ENCODE results near the gene PPP1R12B. TPM values are rescaled to one million over a fixed set of nuclear protein-coding genes. Genes with fewer than 3 reads are reported as not detected.
"Not testable (repeated sequence)": the region's sequence is repeated elsewhere in the genome, so short reads cannot be mapped to it uniquely, and the experiment has no call there.

PPP1R12B gene
- total RNA-seq, 1 donor from 2014 or later: 31.2 TPM

- no peaks in the 10 kb centered on the region for H3K9me3 Mint-ChIP-seq
- no peak for DNase-seq (ENCODE audit: extremely low spot score, unreplicated experiment)
- H3K27ac Mint-ChIP-seq: no peak overlapping the region
- H3K4me1 Mint-ChIP-seq (ENCODE audit: unreplicated experiment): peaks cover 7% of the 10 kb centered on the region
- no peak overlapping the region for H3K4me3 Mint-ChIP-seq
- H3K27me3 Mint-ChIP-seq: no peaks in the 10 kb centered on the region
- TF ChIP-seq CTCF (conservative IDR thresholded peaks at IDR 0.05): peak; percentile 4
- H3K36me3 Mint-ChIP-seq: peaks cover 19% of the 10 kb centered on the region
These were observed 252.0 kb downstream of the PPP1R12B start for GRCh38 chr1:202600432-202601041.

- Mint-ChIP-seq H3K4me3 (no peak overlapping the region), H3K36me3 (peaks cover 12% of the 10 kb centered on the region), H3K4me1 (ENCODE audit: unreplicated experiment) (peaks cover 7% of the 10 kb centered on the region), H3K9me3 (no peaks in the 10 kb centered on the region), H3K27ac (no peak overlapping the region), H3K27me3 (no peaks in the 10 kb centered on the region)
- TF ChIP-seq CTCF (conservative IDR thresholded peaks at IDR 0.05): no peak
- DNase-seq (ENCODE audit: extremely low spot score, unreplicated experiment): no peak
These were observed 254.9 kb downstream of the PPP1R12B start for GRCh38 chr1:202603435-202603834.

- H3K27ac Mint-ChIP-seq: no peak overlapping the region
- peaks cover 7% of the 10 kb centered on the region for H3K4me1 Mint-ChIP-seq (ENCODE audit: unreplicated experiment)
- no peak for TF ChIP-seq CTCF (conservative IDR thresholded peaks at IDR 0.05)
- no peak overlapping the region for H3K4me3 Mint-ChIP-seq
- H3K9me3 Mint-ChIP-seq: no peaks in the 10 kb centered on the region
- peaks cover 12% of the 10 kb centered on the region for H3K36me3 Mint-ChIP-seq
- DNase-seq (ENCODE audit: extremely low spot score, unreplicated experiment): no peak
- H3K27me3 Mint-ChIP-seq: no peaks in the 10 kb centered on the region
These were observed 257.0 kb downstream of the PPP1R12B start for GRCh38 chr1:202605515-202605914.

- H3K36me3 Mint-ChIP-seq; DNase-seq (ENCODE audit: extremely low spot score, unreplicated experiment); H3K9me3 Mint-ChIP-seq; H3K27me3 Mint-ChIP-seq; H3K27ac Mint-ChIP-seq; H3K4me3 Mint-ChIP-seq: not testable (repeated sequence)
- H3K4me1 Mint-ChIP-seq (ENCODE audit: unreplicated experiment): peaks cover 28% of the 10 kb centered on the region
These were observed 263.5 kb downstream of the PPP1R12B start for GRCh38 chr1:202612036-202612435.

GRCh38 chr1:202613571-202613970 lies 265.1 kb downstream of the PPP1R12B start:
- Mint-ChIP-seq H3K4me1 (ENCODE audit: unreplicated experiment) (peaks cover 30% of the 10 kb centered on the region), H3K27ac (no peak overlapping the region), H3K27me3 (no peaks in the 10 kb centered on the region), H3K36me3 (no peaks in the 10 kb centered on the region), H3K4me3 (no peak overlapping the region), H3K9me3 (no peaks in the 10 kb centered on the region)
- DNase-seq (ENCODE audit: extremely low spot score, unreplicated experiment): no peak
- TF ChIP-seq CTCF (conservative IDR thresholded peaks at IDR 0.05): no peak

- H3K27ac Mint-ChIP-seq: peak overlapping the region; percentile 27
- DNase-seq (ENCODE audit: extremely low spot score, unreplicated experiment); H3K9me3 Mint-ChIP-seq; H3K27me3 Mint-ChIP-seq; H3K4me3 Mint-ChIP-seq; H3K36me3 Mint-ChIP-seq: not testable (repeated sequence)
- H3K4me1 Mint-ChIP-seq (ENCODE audit: unreplicated experiment): peaks cover 40% of the 10 kb centered on the region
These were observed 266.1 kb downstream of the PPP1R12B start for GRCh38 chr1:202614363-202615207.

GRCh38 chr1:202615208-202615500 lies 266.7 kb downstream of the PPP1R12B start:
- Mint-ChIP-seq H3K27ac (peak overlapping the region; percentile 27), H3K4me1 (ENCODE audit: unreplicated experiment) (peaks cover 42% of the 10 kb centered on the region)
- H3K36me3 Mint-ChIP-seq; DNase-seq (ENCODE audit: extremely low spot score, unreplicated experiment); H3K4me3 Mint-ChIP-seq; H3K27me3 Mint-ChIP-seq; H3K9me3 Mint-ChIP-seq: not testable (repeated sequence)
